ENCODE results near the gene PPP3CB. TPM values are rescaled to one million over a fixed set of nuclear protein-coding genes. Genes with fewer than 3 reads are reported as not detected.

Gene PPP3CB
- total RNA-seq, 1 donor from 2014 or later = 56.4 TPM

- DNase-seq (ENCODE audit: low spot score, unreplicated experiment) = no peak
- H3K36me3 Mint-ChIP-seq (ENCODE audit: insufficient read depth) = peaks cover 28% of the 10 kb centered on the region
- no peaks in the 10 kb centered on the region for H3K9me3 Mint-ChIP-seq (ENCODE audit: low read depth)
- H3K27me3 Mint-ChIP-seq = no peaks in the 10 kb centered on the region
- H3K4me3 Mint-ChIP-seq (ENCODE audit: low read depth) = no peak overlapping the region
- no peaks in the 10 kb centered on the region for H3K4me1 Mint-ChIP-seq (ENCODE audit: low read depth)
- no peak overlapping the region for H3K27ac Mint-ChIP-seq
- no peak for TF ChIP-seq CTCF (IDR thresholded peaks at IDR 0.05; ENCODE audit: unreplicated experiment)
These were observed 71.3 kb downstream of the PPP3CB start for GRCh38 chr10:73424478-73424877.

DNA sequence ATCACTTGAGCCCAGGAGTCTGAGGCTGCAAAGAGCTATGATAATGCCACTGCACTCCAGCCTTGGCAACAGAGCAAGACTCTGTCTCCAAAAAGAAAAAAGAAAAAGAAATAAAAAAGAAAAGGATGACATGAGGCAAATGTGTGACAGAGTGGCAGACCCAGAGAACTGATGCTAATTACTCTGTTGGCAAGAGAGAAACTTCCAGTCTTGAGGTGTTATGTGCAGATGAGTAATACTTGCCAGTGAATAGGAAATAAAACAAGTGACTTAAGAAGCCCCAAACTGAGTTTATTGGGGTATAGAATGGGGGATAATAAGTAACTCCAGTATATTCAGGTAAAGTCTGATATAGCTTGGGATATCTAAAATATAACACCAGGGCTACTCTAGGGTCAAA lies 72.5 kb downstream of the PPP3CB start:
- H3K4me3 Mint-ChIP-seq (ENCODE audit: low read depth) = no peak overlapping the region
- no peak for TF ChIP-seq CTCF (IDR thresholded peaks at IDR 0.05; ENCODE audit: unreplicated experiment)
- no peaks in the 10 kb centered on the region for H3K9me3 Mint-ChIP-seq (ENCODE audit: low read depth)
- peaks cover 28% of the 10 kb centered on the region for H3K36me3 Mint-ChIP-seq (ENCODE audit: insufficient read depth)
- no peaks in the 10 kb centered on the region for H3K27me3 Mint-ChIP-seq
- DNase-seq (ENCODE audit: low spot score, unreplicated experiment) = no peak
- H3K4me1 Mint-ChIP-seq (ENCODE audit: low read depth) = peaks cover 7% of the 10 kb centered on the region
- no peak overlapping the region for H3K27ac Mint-ChIP-seq

- H3K4me3 Mint-ChIP-seq (ENCODE audit: low read depth) = no peak overlapping the region
- H3K4me1 Mint-ChIP-seq (ENCODE audit: low read depth) = peaks cover 22% of the 10 kb centered on the region
- no peaks in the 10 kb centered on the region for H3K9me3 Mint-ChIP-seq (ENCODE audit: low read depth)
- DNase-seq (ENCODE audit: low spot score, unreplicated experiment) = no peak
- no peak overlapping the region for H3K27ac Mint-ChIP-seq
- H3K36me3 Mint-ChIP-seq (ENCODE audit: insufficient read depth) = peaks cover 1% of the 10 kb centered on the region
- no peak for TF ChIP-seq CTCF (IDR thresholded peaks at IDR 0.05; ENCODE audit: unreplicated experiment)
- H3K27me3 Mint-ChIP-seq = no peaks in the 10 kb centered on the region
These were observed 79.3 kb downstream of the PPP3CB start for GRCh38 chr10:73416571-73416970.

GRCh38 chr10:73414230-73414945 lies 81.4 kb downstream of the PPP3CB start:
- Mint-ChIP-seq H3K4me3 (ENCODE audit: low read depth) (peak overlapping the region; percentile 76), H3K36me3 (ENCODE audit: insufficient read depth) (peaks cover 5% of the 10 kb centered on the region), H3K4me1 (ENCODE audit: low read depth) (peaks cover 28% of the 10 kb centered on the region), H3K27ac (peak overlapping the region; percentile 99), H3K27me3 (no peaks in the 10 kb centered on the region), H3K9me3 (ENCODE audit: low read depth) (no peaks in the 10 kb centered on the region)
- no peak for DNase-seq (ENCODE audit: low spot score, unreplicated experiment)
- TF ChIP-seq CTCF (IDR thresholded peaks at IDR 0.05; ENCODE audit: unreplicated experiment) = peak; percentile 17

DNA sequence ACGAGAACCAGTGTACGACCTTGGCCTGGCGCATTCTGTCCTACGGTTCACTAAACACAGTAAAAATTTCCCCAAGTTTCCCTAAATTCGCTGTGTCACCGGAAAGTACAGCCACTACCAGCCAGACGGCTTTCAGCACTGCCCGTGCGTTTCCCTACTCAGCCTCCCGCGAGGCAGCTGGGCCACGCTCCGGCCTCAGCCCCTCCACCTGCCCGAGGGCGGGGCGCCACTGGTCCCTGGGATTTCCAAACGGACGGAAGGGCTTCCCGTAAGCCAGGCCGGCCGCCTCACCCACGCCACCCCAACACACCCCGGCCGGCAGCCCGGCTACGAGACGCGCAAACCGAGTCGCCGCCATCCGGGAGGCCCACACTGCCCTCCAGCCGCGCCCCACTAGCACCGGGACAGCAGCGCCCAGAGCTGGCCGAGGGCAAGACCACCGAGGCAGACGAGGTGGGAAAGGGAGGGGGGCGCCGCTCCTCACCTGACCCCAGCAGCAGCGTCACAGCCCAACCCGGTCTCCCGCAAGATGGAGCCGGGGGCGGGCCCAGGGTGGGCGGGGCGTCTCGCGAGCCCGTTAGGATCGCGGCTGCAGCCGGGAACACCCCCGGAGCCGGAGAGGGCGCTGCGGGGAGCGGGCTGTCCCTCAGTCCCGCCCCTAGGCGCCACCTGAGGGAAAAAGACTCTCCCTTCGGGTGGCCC lies 82.1 kb downstream of the PPP3CB start, which contains the start of gene ANXA7:
Gene ANXA7, minus strand, starts transcription at position 531 of the 702 bp plus-strand sequence. CDS start 13,202 bp downstream, outside the sequence.
- H3K9me3 Mint-ChIP-seq (ENCODE audit: low read depth) = no peaks in the 10 kb centered on the region

More for the DNA sequence above, 82.1 kb downstream of the PPP3CB start, which contains the start of gene ANXA7:
- Mint-ChIP-seq H3K36me3 (ENCODE audit: insufficient read depth) (peaks cover 5% of the 10 kb centered on the region), H3K27ac (peak within 1 kb of the TSS; percentile 99), H3K27me3 (no peaks in the 10 kb centered on the region), H3K4me1 (ENCODE audit: low read depth) (peaks cover 30% of the 10 kb centered on the region), H3K4me3 (ENCODE audit: low read depth) (peak within 1 kb of the TSS; percentile 76)
- DNase-seq (ENCODE audit: low spot score, unreplicated experiment) = peak; percentile 95
- peak; percentile 41 for TF ChIP-seq CTCF (IDR thresholded peaks at IDR 0.05; ENCODE audit: unreplicated experiment)

Data from progenitor cell of endocrine pancreas (in vitro differentiated cells).